Skeletal muscle tissue (tissue), 4 donors: ENCODE measurements around the gene EYA2. TPM values are rescaled to one million over a fixed set of nuclear protein-coding genes. Genes with fewer than 3 reads are reported as not detected.

Source experiments
- H3K27ac ChIP-seq: one replicate; pipeline ENCODE4 v1.7.0; 2013; ENCODE audit warnings: mild to moderate bottlenecking, low read depth, low read length, inconsistent platforms
- H3K27me3 ChIP-seq, 3 donors: one replicate each; pipeline ENCODE4 v1.7.0; 2013; ENCODE audit warnings: low read length in 3 of 3; ENCODE audit not compliant: control insufficient read depth in 3 of 3, insufficient read depth in 3 of 3
- H3K36me3 ChIP-seq, 3 donors: one replicate each; pipeline ENCODE4 v1.7.0; 2013; ENCODE audit warnings: low read length in 3 of 3; ENCODE audit not compliant: control insufficient read depth in 3 of 3, insufficient read depth in 3 of 3
- H3K4me1 ChIP-seq, 3 donors: one replicate each; pipeline ENCODE4 v1.7.0; 2013; ENCODE audit warnings: low read length in 3 of 3, mild to moderate bottlenecking in 3 of 3; ENCODE audit not compliant: control insufficient read depth in 3 of 3, insufficient read depth in 3 of 3
- H3K4me3 ChIP-seq, 3 donors: one replicate each; pipeline ENCODE4 v1.7.0; 2013; ENCODE audit warnings: low read length in 3 of 3
- H3K9ac ChIP-seq, 3 donors: one replicate each; pipeline ENCODE4 v1.7.0; 2013; ENCODE audit warnings: low read length in 3 of 3, mild to moderate bottlenecking in 3 of 3, moderate library complexity in 2 of 3, low read depth in 1 of 3
- H3K9me3 ChIP-seq, 3 donors: one replicate each; pipeline ENCODE4 v1.7.0; 2013; ENCODE audit warnings: low read length in 3 of 3; ENCODE audit not compliant: control insufficient read depth in 3 of 3
- total RNA-seq: library from RNA; depleted of rRNA; stranded (reverse); fragments of >200 nt; gene quantifications from one replicate; pipeline ENCODE4 v1.2.3, GENCODE V29; 2014
- donor health status: Osteomylitis.

The EYA2 gene
- total RNA-seq, 1 donor from 2014 or later: 1.0 TPM

- no peak overlapping the region for H3K9ac ChIP-seq
- peaks cover 0 to 2% (median 0%) of the 10 kb centered on the region in 3 donors for H3K9me3 ChIP-seq
- H3K4me3 ChIP-seq: no peak overlapping the region
- no peaks in the 10 kb centered on the region for H3K36me3 ChIP-seq
- H3K27me3 ChIP-seq: peaks cover 0 to 3% (median 2%) of the 10 kb centered on the region in 3 donors
- H3K4me1 ChIP-seq: no peaks in the 10 kb centered on the region
- no peak overlapping the region for H3K27ac ChIP-seq
Measured at GRCh38 chr20:47178277-47178676, 283.6 kb downstream of the EYA2 start.

GRCh38 chr20:47178851-47179250 lies 284.2 kb downstream of the EYA2 start:
- Histone ChIP-seq H3K4me3 (no peak overlapping the region), H3K9ac (no peak overlapping the region), H3K36me3 (no peaks in the 10 kb centered on the region), H3K4me1 (no peaks in the 10 kb centered on the region), H3K9me3 (peaks cover 0 to 2% (median 0%) of the 10 kb centered on the region in 3 donors), H3K27ac (no peak overlapping the region), H3K27me3 (peaks cover 0 to 3% (median 2%) of the 10 kb centered on the region in 3 donors)

- Histone ChIP-seq H3K27ac (no peak overlapping the region), H3K4me3 (no peak overlapping the region), H3K4me1 (no peaks in the 10 kb centered on the region), H3K9ac (no peak overlapping the region), H3K27me3 (peaks cover 0 to 2% (median 2%) of the 10 kb centered on the region in 3 donors), H3K9me3 (peaks cover 0 to 2% (median 0%) of the 10 kb centered on the region in 3 donors), H3K36me3 (no peaks in the 10 kb centered on the region)
Measured at GRCh38 chr20:47179267-47179666, 284.6 kb downstream of the EYA2 start.

- no peaks in the 10 kb centered on the region for H3K36me3 ChIP-seq
Measured at GRCh38 chr20:47181056-47181862, 286.6 kb downstream of the EYA2 start.

GRCh38 chr20:47183367-47183766 lies 288.7 kb downstream of the EYA2 start:
- Histone ChIP-seq H3K27ac (no peak overlapping the region), H3K4me3 (no peak overlapping the region), H3K9me3 (peaks cover 0 to 2% (median 0%) of the 10 kb centered on the region in 3 donors), H3K4me1 (no peaks in the 10 kb centered on the region), H3K9ac (no peak overlapping the region), H3K36me3 (no peaks in the 10 kb centered on the region), H3K27me3 (peaks cover 0 to 7% (median 4%) of the 10 kb centered on the region in 3 donors)

More at GRCh38 chr20:47181056-47181862, 286.6 kb downstream of the EYA2 start:
- no peak overlapping the region for H3K9ac ChIP-seq
- H3K9me3 ChIP-seq: peaks cover 0 to 2% (median 0%) of the 10 kb centered on the region in 3 donors
- H3K4me3 ChIP-seq: no peak overlapping the region
- no peaks in the 10 kb centered on the region for H3K27me3 ChIP-seq
- no peaks in the 10 kb centered on the region for H3K4me1 ChIP-seq
- H3K27ac ChIP-seq: no peak overlapping the region

GRCh38 chr20:47187450-47188195 lies 293.0 kb downstream of the EYA2 start:
- Histone ChIP-seq H3K9ac (no peak overlapping the region), H3K9me3 (no peaks in the 10 kb centered on the region), H3K4me3 (no peak overlapping the region), H3K27me3 (peaks cover 0 to 19% (median 6%) of the 10 kb centered on the region in 3 donors), H3K4me1 (no peaks in the 10 kb centered on the region), H3K36me3 (no peaks in the 10 kb centered on the region), H3K27ac (no peak overlapping the region)

- peaks cover 0 to 19% (median 6%) of the 10 kb centered on the region in 3 donors for H3K27me3 ChIP-seq
- no peaks in the 10 kb centered on the region for H3K9me3 ChIP-seq
- H3K9ac ChIP-seq: no peak overlapping the region
- no peak overlapping the region for H3K4me3 ChIP-seq
- no peaks in the 10 kb centered on the region for H3K36me3 ChIP-seq
- H3K4me1 ChIP-seq: no peaks in the 10 kb centered on the region
- H3K27ac ChIP-seq: no peak overlapping the region
Measured at GRCh38 chr20:47188540-47188939, 293.9 kb downstream of the EYA2 start.

- no peaks in the 10 kb centered on the region for H3K4me1 ChIP-seq
- H3K9ac ChIP-seq: no peak overlapping the region
- H3K27ac ChIP-seq: no peak overlapping the region
- H3K9me3 ChIP-seq: no peaks in the 10 kb centered on the region
- peaks cover 0 to 19% (median 6%) of the 10 kb centered on the region in 3 donors for H3K27me3 ChIP-seq
- H3K36me3 ChIP-seq: no peaks in the 10 kb centered on the region
- H3K4me3 ChIP-seq: no peak overlapping the region
Measured at GRCh38 chr20:47189060-47189459, 294.4 kb downstream of the EYA2 start.

GRCh38 chr20:47191074-47191673 lies 296.5 kb downstream of the EYA2 start:
- Histone ChIP-seq H3K27me3 (peaks cover 0 to 19% (median 6%) of the 10 kb centered on the region in 3 donors), H3K27ac (no peak overlapping the region), H3K36me3 (no peaks in the 10 kb centered on the region), H3K9ac (no peak overlapping the region), H3K9me3 (no peaks in the 10 kb centered on the region), H3K4me3 (no peak overlapping the region), H3K4me1 (no peaks in the 10 kb centered on the region)
